GM12872 (cell line): ENCODE data around the gene SYT17.

Experiments
- CTCF ChIP-seq: IDR thresholded peaks from 3 replicates; pipeline ENCODE4 v1.5.1; 2011; ENCODE audit warnings: low read depth, mild to moderate bottlenecking, low read length, moderate library complexity; ENCODE audit not compliant: insufficient read depth

The SYT17 gene

DNA sequence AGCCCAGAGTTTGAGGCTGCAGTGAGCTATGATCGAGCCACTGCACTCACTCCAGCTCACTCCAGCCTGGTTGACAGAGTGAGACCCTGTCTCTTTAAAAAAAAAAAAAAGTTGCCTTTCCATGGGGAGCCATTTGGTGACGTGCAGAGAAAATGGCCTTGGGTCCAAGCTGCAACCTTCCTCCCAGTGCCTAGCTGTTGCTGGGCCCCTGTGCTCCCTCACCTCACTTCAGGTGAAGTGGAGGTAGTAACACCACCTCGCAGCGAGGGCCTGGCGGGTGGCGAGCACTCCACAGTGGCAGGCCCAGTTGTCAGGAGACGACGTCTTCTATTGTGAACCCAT, 17.4 kb downstream of the SYT17 start:
- no peak for TF ChIP-seq CTCF

DNA sequence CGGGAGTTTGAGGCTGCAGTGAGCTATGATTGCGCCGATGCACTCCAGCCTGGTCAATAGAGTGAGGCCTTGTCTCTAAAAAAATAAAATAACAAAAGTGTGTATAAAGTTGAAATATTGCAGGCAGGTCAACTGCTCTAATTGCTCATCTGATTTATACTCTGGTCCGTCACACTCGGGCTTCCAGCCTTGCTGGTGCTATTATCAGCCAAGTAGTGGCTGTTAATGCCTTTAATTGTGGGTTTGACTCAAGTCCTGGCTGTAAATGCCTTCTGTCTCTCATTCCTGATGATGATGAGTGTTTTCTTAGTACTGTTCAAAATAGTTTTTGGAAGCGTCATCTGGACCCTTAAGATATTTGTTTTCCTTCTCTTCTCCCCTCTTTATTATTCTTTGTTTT, 18.4 kb downstream of the SYT17 start:
- TF ChIP-seq CTCF: no peak

DNA sequence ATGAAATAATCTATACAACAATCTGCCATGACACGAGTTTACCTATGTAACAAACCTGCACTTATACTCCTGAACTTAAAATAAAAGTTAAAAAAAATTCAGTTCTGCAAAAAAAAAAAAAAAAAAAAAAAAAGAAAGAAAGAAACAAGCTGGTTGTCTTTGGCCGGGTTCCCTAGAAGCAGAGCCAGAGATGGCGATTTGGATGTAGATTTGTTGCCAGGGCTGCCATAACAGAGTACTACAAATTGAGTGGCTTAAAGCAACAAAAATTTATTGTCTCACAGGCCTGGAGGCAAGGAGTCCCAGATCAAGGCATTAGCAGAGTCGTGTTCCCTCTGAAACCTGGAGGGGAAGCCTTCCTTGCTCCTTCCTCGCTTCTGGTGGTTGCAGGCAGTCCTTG, 20.4 kb downstream of the SYT17 start:
- no peak for TF ChIP-seq CTCF

DNA sequence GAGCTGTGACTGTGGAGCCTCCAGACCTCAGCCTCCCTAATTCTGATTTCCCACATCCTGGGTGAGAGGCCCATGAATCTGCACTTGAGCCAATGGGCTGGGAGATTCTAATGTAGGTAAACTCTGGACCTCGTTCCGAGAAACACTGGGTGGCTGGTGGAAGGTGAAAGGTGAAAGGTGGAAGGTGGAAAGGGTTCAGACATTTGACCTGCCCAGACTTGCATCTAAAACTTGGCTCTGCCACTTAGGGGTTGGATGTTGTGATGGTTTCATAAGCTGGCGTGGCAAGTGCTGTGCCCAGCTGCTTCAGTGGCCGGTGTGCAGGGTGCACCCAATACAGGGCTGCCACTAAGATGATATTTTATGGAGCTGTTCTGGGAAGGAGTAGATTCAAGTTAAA, 24.8 kb downstream of the SYT17 start:
- TF ChIP-seq CTCF: no peak

DNA sequence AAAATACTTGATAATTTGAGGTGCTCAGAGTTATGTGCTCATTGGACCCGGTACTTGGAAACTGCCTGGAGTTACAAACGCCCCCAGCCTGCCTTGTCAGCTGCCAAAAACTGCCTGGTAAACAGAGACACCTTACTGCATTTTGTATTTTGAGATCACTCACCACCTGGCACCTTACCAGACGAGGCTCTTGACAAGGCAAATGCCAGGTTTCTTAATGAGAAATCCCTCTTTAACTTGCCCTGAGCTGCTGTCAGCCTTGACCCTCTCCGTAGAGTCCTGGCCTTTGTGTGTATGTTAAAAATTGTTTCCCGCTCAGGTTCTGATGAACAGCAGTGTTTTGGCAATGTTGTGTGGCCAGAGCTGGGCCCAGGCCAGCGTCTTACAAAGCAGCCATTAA, 28.8 kb downstream of the SYT17 start:
- TF ChIP-seq CTCF: no peak

DNA sequence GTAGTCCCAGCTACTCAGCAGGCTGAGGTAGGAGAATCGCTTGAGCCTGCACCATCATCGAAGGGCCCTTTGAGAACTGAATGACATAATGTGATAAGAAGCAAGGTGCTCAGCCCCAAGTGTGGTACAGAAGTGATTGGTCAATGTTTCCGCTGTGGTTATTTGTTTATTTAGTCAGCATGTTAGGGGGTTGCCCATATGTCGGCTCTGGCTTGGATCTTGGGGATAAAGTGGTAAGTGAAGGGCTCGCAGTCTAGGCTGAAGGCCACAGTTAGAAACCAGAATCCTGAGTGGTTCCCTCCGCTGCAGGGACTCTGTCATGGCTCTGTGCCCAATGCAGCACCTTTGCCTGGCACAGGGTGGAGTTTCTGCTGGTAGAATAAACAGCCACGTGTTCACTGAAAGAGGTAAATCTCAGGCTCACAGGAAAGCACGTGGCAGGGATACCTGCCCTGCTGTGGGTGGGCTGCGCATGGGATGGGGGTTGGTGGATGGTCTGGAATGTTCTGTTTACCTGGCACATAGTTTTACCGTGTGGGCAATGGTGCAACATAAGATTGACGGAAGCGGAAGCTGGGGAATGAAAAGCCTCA, 35.4 kb downstream of the SYT17 start:
- no peak for TF ChIP-seq CTCF

DNA sequence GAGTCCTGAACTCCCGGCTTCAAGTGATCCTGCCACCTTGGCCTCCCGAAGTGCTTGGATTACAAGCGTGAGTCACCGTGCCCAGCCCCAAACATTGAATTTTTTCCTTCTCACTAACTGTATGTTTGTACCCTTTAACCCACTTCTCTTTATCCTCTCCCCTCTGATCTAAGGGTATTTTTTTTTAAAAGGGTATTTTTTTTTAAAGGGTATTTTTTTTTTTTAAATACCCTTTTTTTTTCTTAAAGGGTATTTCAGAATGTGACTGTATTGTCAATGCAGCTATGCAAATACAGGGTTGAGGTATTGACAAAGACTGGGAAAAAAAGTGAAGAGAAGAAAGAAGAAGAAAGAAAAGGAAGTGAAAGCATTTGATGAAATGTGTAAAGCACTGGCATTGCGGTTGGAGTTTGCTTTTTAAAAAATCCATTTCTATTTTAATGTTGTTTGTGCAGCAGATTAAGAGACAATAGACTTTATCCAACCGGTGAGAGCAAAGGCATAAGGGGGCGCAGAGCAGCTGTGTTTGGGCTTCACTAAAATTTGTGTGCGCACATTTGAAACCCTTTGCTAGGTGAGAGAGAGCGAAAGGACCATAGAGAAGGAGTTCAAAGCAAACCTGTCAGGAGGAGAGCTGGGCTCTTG, 42.4 kb downstream of the SYT17 start:
- no peak for TF ChIP-seq CTCF

DNA sequence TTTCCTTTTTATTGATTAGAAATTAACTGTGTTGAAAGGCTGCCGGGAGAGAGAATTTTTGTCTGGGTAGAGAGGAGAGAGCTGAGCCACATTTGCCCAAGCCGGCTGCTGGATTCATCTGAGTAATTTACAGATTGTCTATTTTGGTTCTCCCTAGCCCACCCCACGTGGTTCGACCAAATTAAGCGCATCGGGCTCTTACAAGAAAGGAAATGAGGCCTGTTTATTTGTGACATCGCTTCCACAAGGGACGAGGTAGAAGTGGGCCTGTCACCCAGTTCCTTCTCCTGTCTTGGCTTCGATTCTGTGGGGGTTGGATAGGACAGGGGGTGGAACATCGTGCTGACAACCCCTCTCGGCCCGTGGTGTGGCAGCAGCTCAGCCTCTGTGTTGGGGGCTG, 42.9 kb downstream of the SYT17 start:
- TF ChIP-seq CTCF: no peak
